ENCODE results near the gene MOB1B. TPM values are rescaled to one million over a fixed set of nuclear protein-coding genes. Genes with fewer than 3 reads are reported as not detected.
A peak's percentile ranks its signal among the peaks of the same experiment; 100 is the strongest.

MOB1B gene
- total RNA-seq, 1 donor from 2014 or later = 34.2 TPM

GRCh38 chr4:70945046-70945445 lies 42.9 kb downstream of the MOB1B start:
- peak; percentile 79 for ATAC-seq
- no peaks in the 10 kb centered on the region for H3K36me3 ChIP-seq
- H3K9me3 ChIP-seq = no peaks in the 10 kb centered on the region
- DNase-seq = no peak
- no peaks in the 10 kb centered on the region for H3K27me3 ChIP-seq
- TF ChIP-seq, protein P1, sequence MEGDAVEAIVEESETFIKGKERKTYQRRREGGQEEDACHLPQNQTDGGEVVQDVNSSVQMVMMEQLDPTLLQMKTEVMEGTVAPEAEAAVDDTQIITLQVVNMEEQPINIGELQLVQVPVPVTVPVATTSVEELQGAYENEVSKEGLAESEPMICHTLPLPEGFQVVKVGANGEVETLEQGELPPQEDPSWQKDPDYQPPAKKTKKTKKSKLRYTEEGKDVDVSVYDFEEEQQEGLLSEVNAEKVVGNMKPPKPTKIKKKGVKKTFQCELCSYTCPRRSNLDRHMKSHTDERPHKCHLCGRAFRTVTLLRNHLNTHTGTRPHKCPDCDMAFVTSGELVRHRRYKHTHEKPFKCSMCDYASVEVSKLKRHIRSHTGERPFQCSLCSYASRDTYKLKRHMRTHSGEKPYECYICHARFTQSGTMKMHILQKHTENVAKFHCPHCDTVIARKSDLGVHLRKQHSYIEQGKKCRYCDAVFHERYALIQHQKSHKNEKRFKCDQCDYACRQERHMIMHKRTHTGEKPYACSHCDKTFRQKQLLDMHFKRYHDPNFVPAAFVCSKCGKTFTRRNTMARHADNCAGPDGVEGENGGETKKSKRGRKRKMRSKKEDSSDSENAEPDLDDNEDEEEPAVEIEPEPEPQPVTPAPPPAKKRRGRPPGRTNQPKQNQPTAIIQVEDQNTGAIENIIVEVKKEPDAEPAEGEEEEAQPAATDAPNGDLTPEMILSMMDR (IDR thresholded peaks at IDR 0.05) = no peak
- peaks cover 14% of the 10 kb centered on the region for H3K4me1 ChIP-seq
- H3K27ac ChIP-seq = peak overlapping the region; percentile 24
- H3K4me3 ChIP-seq = no peak overlapping the region
- intact Hi-C loops (cut with DNase I) = no loop called here

DNA sequence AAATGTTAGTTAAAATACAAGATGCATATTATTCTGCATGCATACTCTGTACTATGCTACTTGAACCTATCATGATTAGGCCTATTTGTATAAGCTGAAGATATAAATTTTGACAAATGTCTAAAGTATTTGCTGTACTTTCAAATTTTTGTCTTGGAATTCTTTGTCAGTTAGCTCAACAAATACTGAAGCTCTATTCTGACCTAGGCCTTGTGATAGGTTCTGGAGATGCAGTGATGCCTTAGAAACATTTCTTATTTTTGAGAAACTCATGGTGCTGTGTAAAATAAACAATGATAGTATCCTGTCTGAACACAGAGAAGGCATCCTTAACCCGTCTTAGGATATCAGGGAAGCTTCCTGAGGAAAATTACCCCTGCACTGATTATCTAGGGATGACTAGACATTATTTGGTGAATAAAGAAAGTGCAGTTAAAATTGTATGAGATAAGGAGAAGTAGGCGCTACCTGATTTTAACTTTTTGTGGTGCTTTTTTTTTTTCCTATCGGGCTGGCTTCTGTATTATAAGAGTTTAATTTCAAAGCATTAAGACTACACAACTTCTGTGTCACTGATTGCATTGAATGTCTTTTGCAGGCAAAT lies 43.4 kb downstream of the MOB1B start:
- H3K9me3 ChIP-seq = no peaks in the 10 kb centered on the region
- H3K27ac ChIP-seq = peak overlapping the region; percentile 24
- H3K27me3 ChIP-seq = no peaks in the 10 kb centered on the region
- intact Hi-C loops (cut with DNase I) = no loop called here
- no peaks in the 10 kb centered on the region for H3K36me3 ChIP-seq
- ATAC-seq = no peak
- TF ChIP-seq, protein P1 (IDR thresholded peaks at IDR 0.05) = no peak
- no peak for DNase-seq
- H3K4me1 ChIP-seq = peaks cover 14% of the 10 kb centered on the region
- H3K4me3 ChIP-seq = no peak overlapping the region

DNA sequence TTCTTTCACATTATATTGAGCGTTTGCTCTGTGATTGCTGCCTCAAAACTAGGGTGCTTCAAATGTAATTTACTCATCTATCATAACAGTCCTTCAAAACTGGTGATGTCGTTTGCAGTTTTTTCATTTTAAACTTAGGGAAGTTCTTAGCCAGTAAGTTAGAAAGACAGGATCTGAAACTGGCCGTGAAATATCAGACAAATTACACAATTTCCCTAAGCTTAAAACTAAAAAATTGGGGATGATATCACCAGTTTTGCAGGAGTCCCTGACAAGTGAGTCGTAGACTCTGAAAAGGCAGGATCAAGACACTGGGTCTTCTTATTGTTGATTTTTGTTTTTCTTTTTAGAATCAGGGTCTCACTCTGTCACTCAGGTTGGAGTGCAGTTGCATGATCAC lies 44.8 kb downstream of the MOB1B start:
- ATAC-seq = peak; percentile 48
- TF ChIP-seq, protein P1 (IDR thresholded peaks at IDR 0.05) = no peak

DNA sequence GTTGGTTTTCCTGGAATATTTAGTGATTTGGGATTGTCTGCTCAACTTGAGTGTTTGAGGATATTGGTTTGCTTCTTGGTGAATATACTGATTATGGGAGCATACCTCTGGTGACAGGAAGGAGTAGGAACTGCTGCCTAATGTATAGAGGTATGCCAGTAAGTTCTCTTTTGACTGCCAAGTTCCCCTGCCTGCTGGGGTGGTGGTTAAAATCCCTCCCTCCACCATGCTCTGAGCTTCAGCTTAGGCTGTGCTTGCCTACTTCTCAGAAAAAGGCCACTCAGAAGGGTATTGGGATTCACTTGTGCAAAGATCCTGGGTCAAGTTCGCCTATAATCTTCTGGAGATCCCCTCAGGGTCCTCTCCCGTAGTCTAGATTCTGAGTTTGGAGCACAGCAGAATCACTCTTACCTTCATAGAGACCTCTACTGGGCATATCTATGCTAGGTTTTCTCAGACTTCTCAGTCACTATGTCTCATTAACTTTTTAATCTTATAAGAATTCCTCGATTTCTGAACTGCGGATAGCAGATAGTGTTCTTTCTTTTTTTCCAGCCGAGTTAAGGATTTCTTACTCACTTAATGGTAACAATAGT lies 46.6 kb downstream of the MOB1B start:
- DNase-seq = no peak
- TF ChIP-seq, protein P1 (IDR thresholded peaks at IDR 0.05) = no peak
- Histone ChIP-seq H3K4me1 (peaks cover 14% of the 10 kb centered on the region), H3K9me3 (no peaks in the 10 kb centered on the region), H3K27ac (no peak overlapping the region), H3K4me3 (no peak overlapping the region), H3K36me3 (no peaks in the 10 kb centered on the region), H3K27me3 (no peaks in the 10 kb centered on the region)
- peak; percentile 42 for ATAC-seq
- intact Hi-C loops (cut with DNase I) = no loop called here

More for the DNA sequence above, 44.8 kb downstream of the MOB1B start:
- Histone ChIP-seq H3K27me3 (no peaks in the 10 kb centered on the region), H3K36me3 (no peaks in the 10 kb centered on the region), H3K4me1 (peaks cover 14% of the 10 kb centered on the region), H3K9me3 (no peaks in the 10 kb centered on the region), H3K27ac (no peak overlapping the region), H3K4me3 (no peak overlapping the region)
- intact Hi-C loops (cut with DNase I) = no loop called here
- no peak for DNase-seq

- H3K36me3 ChIP-seq = peaks cover under 1% of the 10 kb centered on the region
- TF ChIP-seq, protein P1 (IDR thresholded peaks at IDR 0.05) = no peak
- ATAC-seq (no peak), DNase-seq (no peak)
- H3K27ac ChIP-seq = no peak overlapping the region
- H3K9me3 ChIP-seq = no peaks in the 10 kb centered on the region
- no peak overlapping the region for H3K4me3 ChIP-seq
- H3K4me1 ChIP-seq = peaks cover under 1% of the 10 kb centered on the region
- no peaks in the 10 kb centered on the region for H3K27me3 ChIP-seq
- intact Hi-C loops (cut with DNase I) = no loop called here
Observed at GRCh38 chr4:70954032-70954431, 51.9 kb downstream of the MOB1B start.
